OCI-LY1 (cell line): ENCODE measurements around the gene SNX24.

ENCODE experiments used
- H2AFZ ChIP-seq: fragments of 200-600 bp; sonication (generic), shearing (Covaris generic); 2 replicates; pipeline ENCODE4 v1.6.0; 2014; ENCODE audit warnings: antibody characterized with exemption, mild to moderate bottlenecking, low read length
- H3F3A ChIP-seq: fragments of 200-600 bp; sonication (generic), shearing (Covaris generic); 2 replicates; pipeline ENCODE4 v1.6.0; 2014; ENCODE audit warnings: mild to moderate bottlenecking, antibody characterized with exemption, low read length, moderate library complexity; ENCODE audit not compliant: insufficient read depth
- H3K27ac ChIP-seq: fragments of 200-600 bp; sonication (generic); 2 replicates; pipeline ENCODE4 v1.5.1; 2014; ENCODE audit warnings: low read length, mixed run types, mild to moderate bottlenecking, low read depth; ENCODE audit not compliant: poor library complexity, severe bottlenecking
- H3K27me3 ChIP-seq: fragments of 200-600 bp; sonication (generic); 2 replicates; pipeline ENCODE4 v1.6.0; 2014; ENCODE audit warnings: antibody characterized with exemption, mild to moderate bottlenecking, low read length, moderate library complexity; ENCODE audit not compliant: insufficient read depth
- H3K36me3 ChIP-seq: fragments of 200-600 bp; sonication (generic); 2 replicates; pipeline ENCODE4 v1.6.1; 2014; ENCODE audit warnings: mild to moderate bottlenecking, antibody characterized with exemption, low read length, moderate library complexity, mixed read lengths; ENCODE audit not compliant: insufficient read depth
- H3K4me1 ChIP-seq: fragments of 200-600 bp; sonication (generic); 2 replicates; pipeline ENCODE4 v1.5.1; 2014; ENCODE audit warnings: mild to moderate bottlenecking, low read length, moderate library complexity; ENCODE audit not compliant: insufficient read depth, severe bottlenecking
- H3K4me2 ChIP-seq: fragments of 200-600 bp; sonication (generic), shearing (Covaris generic); 2 replicates; pipeline ENCODE4 v1.6.1; 2014; ENCODE audit warnings: low read length
- H3K4me3 ChIP-seq: fragments of 200-600 bp; sonication (generic); 2 replicates; pipeline ENCODE4 v1.5.1; 2014; ENCODE audit warnings: low read length, low read depth, mild to moderate bottlenecking, mixed read lengths; ENCODE audit not compliant: poor library complexity, severe bottlenecking
- H3K79me2 ChIP-seq: fragments of 200-600 bp; shearing (Covaris generic); 2 replicates; pipeline ENCODE4 v1.6.1; 2016; ENCODE audit warnings: mixed run types, low read length, mixed read lengths; ENCODE audit not compliant: insufficient read depth
- H3K9ac ChIP-seq: fragments of 200-600 bp; sonication (generic), shearing (Covaris generic); 2 replicates; pipeline ENCODE4 v1.6.1; 2014; ENCODE audit warnings: mild to moderate bottlenecking, low read length, mixed read lengths
- H3K9me2 ChIP-seq: fragments of 200-600 bp; sonication (generic), shearing (Covaris generic); 2 replicates; pipeline ENCODE4 v1.6.1; 2014; ENCODE audit warnings: low read depth, mild to moderate bottlenecking, low read length, mixed read lengths
- H3K9me3 ChIP-seq: fragments of 200-600 bp; shearing (Covaris generic); 2 replicates; pipeline ENCODE4 v1.6.1; 2014; ENCODE audit warnings: low read length, mixed read lengths
- H4K20me1 ChIP-seq: fragments of 200-600 bp; sonication (generic), shearing (Covaris generic); 2 replicates; pipeline ENCODE4 v1.6.0; 2016; ENCODE audit warnings: mild to moderate bottlenecking, low read length; ENCODE audit not compliant: insufficient read depth
- CTCF ChIP-seq: fragments of 200-600 bp; sonication (generic), shearing (Covaris generic); IDR thresholded peaks from 2 replicates; pipeline ENCODE4 v1.5.1; 2017; ENCODE audit warnings: mild to moderate bottlenecking, antibody characterized with exemption, low read length, moderate library complexity, mixed read lengths
- EZH2 ChIP-seq: fragments of 200-600 bp; sonication (generic), shearing (Covaris generic); IDR thresholded peaks from 2 replicates; pipeline ENCODE4 v1.8.0; 2017; ENCODE audit warnings: borderline replicate concordance, mixed run types, mild to moderate bottlenecking, antibody characterized with exemption, low read length, moderate library complexity, mixed read lengths

SNX24 gene

DNA sequence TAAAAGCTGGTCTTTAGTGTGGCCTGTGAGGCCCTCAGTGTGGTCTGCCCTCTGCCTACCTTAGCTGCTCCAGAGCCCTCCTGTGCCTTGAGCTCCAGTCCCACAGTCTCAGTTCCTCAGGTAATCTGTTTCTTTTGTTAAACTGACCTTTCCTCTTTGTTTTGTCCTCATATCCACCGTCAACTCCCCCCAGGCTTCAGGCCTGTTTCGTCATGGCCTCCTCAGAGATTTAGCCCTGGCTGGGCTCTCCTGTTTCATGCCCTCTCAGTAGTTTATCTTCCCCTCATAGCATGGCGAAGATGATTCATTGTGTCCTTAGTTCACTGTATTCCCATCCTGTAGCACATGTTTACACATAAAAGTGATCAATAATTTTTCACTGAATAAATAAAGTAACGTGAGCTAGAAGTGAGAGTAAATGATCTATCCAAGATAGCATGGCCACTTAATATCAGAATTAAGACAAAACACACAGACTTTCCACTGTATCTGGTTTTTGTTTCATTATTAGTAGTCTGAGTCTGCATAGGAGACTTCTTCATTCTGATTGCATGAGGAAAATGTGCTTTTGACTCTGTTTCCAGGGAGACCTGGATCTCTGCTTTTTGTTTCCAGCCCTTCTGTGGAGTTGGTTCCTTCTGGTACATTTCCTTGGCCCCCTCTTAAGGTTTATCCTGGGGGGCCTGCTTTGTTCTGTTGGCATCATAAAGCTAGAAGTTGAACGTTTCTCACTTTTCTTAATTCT, 70.5 kb downstream of the SNX24 start:
- Histone ChIP-seq H3K36me3 (no peaks in the 10 kb centered on the region), H3K4me3 (no peak overlapping the region), H3K9ac (no peak overlapping the region), H3K27ac (no peak overlapping the region), H2AFZ (no peak overlapping the region), H4K20me1 (no peaks in the 10 kb centered on the region), H3K4me1 (no peaks in the 10 kb centered on the region), H3K9me3 (no peaks in the 10 kb centered on the region), H3K4me2 (no peak overlapping the region), H3F3A (no peaks in the 10 kb centered on the region), H3K9me2 (no peaks in the 10 kb centered on the region), H3K27me3 (no peaks in the 10 kb centered on the region), H3K79me2 (no peaks in the 10 kb centered on the region)
- TF ChIP-seq EZH2: no peak

- H3K9me2 ChIP-seq: no peaks in the 10 kb centered on the region
- H3K27me3 ChIP-seq: no peaks in the 10 kb centered on the region
- H3K79me2 ChIP-seq: no peaks in the 10 kb centered on the region
- H3K4me2 ChIP-seq: no peak overlapping the region
- H3K4me3 ChIP-seq: no peak overlapping the region
- no peaks in the 10 kb centered on the region for H3K4me1 ChIP-seq
- TF ChIP-seq CTCF (no peak), EZH2 (no peak)
- no peaks in the 10 kb centered on the region for H3K36me3 ChIP-seq
- no peak overlapping the region for H3K9ac ChIP-seq
- H2AFZ ChIP-seq: no peak overlapping the region
- H4K20me1 ChIP-seq: no peaks in the 10 kb centered on the region
- H3F3A ChIP-seq: no peaks in the 10 kb centered on the region
- H3K9me3 ChIP-seq: no peaks in the 10 kb centered on the region
- H3K27ac ChIP-seq: no peak overlapping the region
Observed at GRCh38 chr5:122916490-122916889, 71.1 kb downstream of the SNX24 start.

- Histone ChIP-seq H3K9ac (no peak overlapping the region), H3K4me2 (no peak overlapping the region), H3F3A (no peaks in the 10 kb centered on the region), H3K4me1 (no peaks in the 10 kb centered on the region), H3K4me3 (no peak overlapping the region), H2AFZ (no peak overlapping the region), H3K27me3 (no peaks in the 10 kb centered on the region), H3K36me3 (no peaks in the 10 kb centered on the region), H3K79me2 (no peaks in the 10 kb centered on the region), H3K9me3 (no peaks in the 10 kb centered on the region), H3K27ac (no peak overlapping the region), H3K9me2 (no peaks in the 10 kb centered on the region), H4K20me1 (no peaks in the 10 kb centered on the region)
- TF ChIP-seq CTCF (no peak), EZH2 (no peak)
Observed at GRCh38 chr5:122919969-122920368, 74.6 kb downstream of the SNX24 start.

DNA sequence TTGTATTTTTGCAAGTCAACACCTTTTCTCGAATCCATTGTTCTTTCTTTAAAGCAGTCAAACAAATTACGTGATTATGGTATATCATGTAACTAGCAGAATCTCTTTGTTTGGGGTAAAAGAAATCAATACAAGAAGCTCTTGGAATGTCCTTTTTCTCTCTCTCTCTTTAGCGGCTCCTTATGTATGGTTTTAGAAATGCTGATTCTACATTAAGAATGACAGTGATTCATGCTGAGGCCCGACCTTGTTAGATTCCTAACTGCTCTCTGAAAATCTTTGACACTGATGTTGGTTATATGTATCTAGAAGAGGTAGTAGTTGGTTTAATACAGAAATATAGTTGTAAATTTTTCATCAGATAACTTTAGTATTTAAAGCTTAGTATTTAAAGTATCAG, 76.4 kb downstream of the SNX24 start:
- Histone ChIP-seq H3K4me1 (no peaks in the 10 kb centered on the region), H4K20me1 (no peaks in the 10 kb centered on the region), H3K4me2 (no peak overlapping the region), H3K36me3 (no peaks in the 10 kb centered on the region), H3F3A (no peaks in the 10 kb centered on the region), H3K9me2 (no peaks in the 10 kb centered on the region), H3K27ac (no peak overlapping the region), H3K9me3 (no peaks in the 10 kb centered on the region), H2AFZ (no peak overlapping the region), H3K79me2 (no peaks in the 10 kb centered on the region), H3K4me3 (no peak overlapping the region), H3K9ac (no peak overlapping the region), H3K27me3 (no peaks in the 10 kb centered on the region)
- TF ChIP-seq CTCF (no peak), EZH2 (no peak)
